ENCODE results near the gene PRKCZ. TPM values are rescaled to one million over a fixed set of nuclear protein-coding genes. Genes with fewer than 3 reads are reported as not detected.

The PRKCZ gene
- total RNA-seq, 1 experiment from 2014 or later = 0.58 TPM

GRCh38 chr1:2019172-2019543, 31.1 kb upstream of the PRKCZ start, which contains the start of gene GABRD:
GABRD (plus strand) TSS chr1:2019345; CDS start chr1:2019424, 79 bp downstream.
- no peak within 1 kb of the TSS for H3K27ac ChIP-seq
- DNase-seq (ENCODE audit: low read depth in 1 of 2, low spot score in 2 of 2) = no peak
- H3K27me3 ChIP-seq (replicated peaks) = peaks cover 95% of the 10 kb centered on the region
- H3K9me3 ChIP-seq (replicated peaks) = no peaks in the 10 kb centered on the region
- H3K4me3 ChIP-seq = no peak within 1 kb of the TSS
- no peaks in the 10 kb centered on the region for H3K4me1 ChIP-seq (replicated peaks)
- no peaks in the 10 kb centered on the region for H3K36me3 ChIP-seq

GRCh38 chr1:2019571-2020309, 30.5 kb upstream of the PRKCZ start:
- Histone ChIP-seq H3K4me3 (no peak overlapping the region), H3K4me1 (replicated peaks) (no peaks in the 10 kb centered on the region), H3K27me3 (replicated peaks) (peaks cover 95% of the 10 kb centered on the region), H3K27ac (no peak overlapping the region), H3K9me3 (replicated peaks) (no peaks in the 10 kb centered on the region), H3K36me3 (no peaks in the 10 kb centered on the region)
- DNase-seq (ENCODE audit: low read depth in 1 of 2, low spot score in 2 of 2) = no peak

- Histone ChIP-seq H3K27ac (no peak overlapping the region), H3K9me3 (replicated peaks) (no peaks in the 10 kb centered on the region), H3K4me3 (no peak overlapping the region), H3K36me3 (no peaks in the 10 kb centered on the region), H3K4me1 (replicated peaks) (no peaks in the 10 kb centered on the region), H3K27me3 (replicated peaks) (peaks cover 95% of the 10 kb centered on the region)
- DNase-seq (ENCODE audit: low read depth in 1 of 2, low spot score in 2 of 2) = no peak
Measured at GRCh38 chr1:2020310-2020655, 29.9 kb upstream of the PRKCZ start.

- Histone ChIP-seq H3K4me3 (no peak overlapping the region), H3K4me1 (replicated peaks) (no peaks in the 10 kb centered on the region), H3K9me3 (replicated peaks) (no peaks in the 10 kb centered on the region), H3K36me3 (no peaks in the 10 kb centered on the region), H3K27me3 (replicated peaks) (peaks cover 93% of the 10 kb centered on the region), H3K27ac (no peak overlapping the region)
- no peak for DNase-seq (ENCODE audit: low read depth in 1 of 2, low spot score in 2 of 2)
Measured at GRCh38 chr1:2021550-2021949, 28.7 kb upstream of the PRKCZ start.

GRCh38 chr1:2022063-2022770, 28.0 kb upstream of the PRKCZ start:
- Histone ChIP-seq H3K27me3 (replicated peaks) (peaks cover 89% of the 10 kb centered on the region), H3K4me3 (no peak overlapping the region), H3K9me3 (replicated peaks) (no peaks in the 10 kb centered on the region), H3K36me3 (no peaks in the 10 kb centered on the region), H3K27ac (no peak overlapping the region), H3K4me1 (replicated peaks) (no peaks in the 10 kb centered on the region)
- no peak for DNase-seq (ENCODE audit: low read depth in 1 of 2, low spot score in 2 of 2)

GRCh38 chr1:2023187-2023586, 27.0 kb upstream of the PRKCZ start:
- H3K4me1 ChIP-seq (replicated peaks) = no peaks in the 10 kb centered on the region
- no peaks in the 10 kb centered on the region for H3K36me3 ChIP-seq
- H3K9me3 ChIP-seq (replicated peaks) = no peaks in the 10 kb centered on the region
- H3K27ac ChIP-seq = no peak overlapping the region
- no peak for DNase-seq (ENCODE audit: low read depth in 1 of 2, low spot score in 2 of 2)
- H3K27me3 ChIP-seq (replicated peaks) = peaks cover 87% of the 10 kb centered on the region
- no peak overlapping the region for H3K4me3 ChIP-seq

GRCh38 chr1:2024451-2024850, 25.8 kb upstream of the PRKCZ start:
- no peak for DNase-seq (ENCODE audit: low read depth in 1 of 2, low spot score in 2 of 2)
- Histone ChIP-seq H3K9me3 (replicated peaks) (no peaks in the 10 kb centered on the region), H3K36me3 (no peaks in the 10 kb centered on the region), H3K4me3 (no peak overlapping the region), H3K27me3 (replicated peaks) (peaks cover 78% of the 10 kb centered on the region), H3K27ac (no peak overlapping the region), H3K4me1 (replicated peaks) (no peaks in the 10 kb centered on the region)

- no peaks in the 10 kb centered on the region for H3K4me1 ChIP-seq (replicated peaks)
- H3K27ac ChIP-seq = no peak overlapping the region
- H3K4me3 ChIP-seq = no peak overlapping the region
- DNase-seq (ENCODE audit: low read depth in 1 of 2, low spot score in 2 of 2) = no peak
- H3K36me3 ChIP-seq = no peaks in the 10 kb centered on the region
- no peaks in the 10 kb centered on the region for H3K9me3 ChIP-seq (replicated peaks)
- peaks cover 74% of the 10 kb centered on the region for H3K27me3 ChIP-seq (replicated peaks)
Measured at GRCh38 chr1:2024887-2025286, 25.3 kb upstream of the PRKCZ start.

- Histone ChIP-seq H3K4me1 (replicated peaks) (no peaks in the 10 kb centered on the region), H3K27ac (no peak overlapping the region), H3K36me3 (no peaks in the 10 kb centered on the region), H3K4me3 (no peak overlapping the region), H3K27me3 (replicated peaks) (peaks cover 72% of the 10 kb centered on the region), H3K9me3 (replicated peaks) (no peaks in the 10 kb centered on the region)
- DNase-seq (ENCODE audit: low read depth in 1 of 2, low spot score in 2 of 2) = no peak
Measured at GRCh38 chr1:2025491-2025981, 24.7 kb upstream of the PRKCZ start.

- Histone ChIP-seq H3K27ac (no peak overlapping the region), H3K4me3 (no peak overlapping the region), H3K9me3 (replicated peaks) (no peaks in the 10 kb centered on the region), H3K27me3 (replicated peaks) (peaks cover 69% of the 10 kb centered on the region), H3K4me1 (replicated peaks) (no peaks in the 10 kb centered on the region), H3K36me3 (no peaks in the 10 kb centered on the region)
- no peak for DNase-seq (ENCODE audit: low read depth in 1 of 2, low spot score in 2 of 2)
Measured at GRCh38 chr1:2027961-2028583, 22.1 kb upstream of the PRKCZ start.

- Histone ChIP-seq H3K4me3 (no peak overlapping the region), H3K27ac (no peak overlapping the region), H3K27me3 (replicated peaks) (peaks cover 66% of the 10 kb centered on the region), H3K9me3 (replicated peaks) (no peaks in the 10 kb centered on the region), H3K4me1 (replicated peaks) (no peaks in the 10 kb centered on the region), H3K36me3 (no peaks in the 10 kb centered on the region)
- DNase-seq (ENCODE audit: low read depth in 1 of 2, low spot score in 2 of 2) = no peak
Measured at GRCh38 chr1:2028870-2029560, 21.2 kb upstream of the PRKCZ start.

GRCh38 chr1:2029561-2029960, 20.6 kb upstream of the PRKCZ start:
- H3K27me3 ChIP-seq (replicated peaks) = peaks cover 60% of the 10 kb centered on the region
- no peaks in the 10 kb centered on the region for H3K36me3 ChIP-seq
- no peaks in the 10 kb centered on the region for H3K4me1 ChIP-seq (replicated peaks)

GRCh38 chr1:2030076-2030871, 19.9 kb upstream of the PRKCZ start:
- H3K27ac ChIP-seq = no peak overlapping the region
- DNase-seq (ENCODE audit: low read depth in 1 of 2, low spot score in 2 of 2) = no peak
- peaks cover 53% of the 10 kb centered on the region for H3K27me3 ChIP-seq (replicated peaks)
- no peaks in the 10 kb centered on the region for H3K9me3 ChIP-seq (replicated peaks)
- no peaks in the 10 kb centered on the region for H3K36me3 ChIP-seq
- H3K4me1 ChIP-seq (replicated peaks) = no peaks in the 10 kb centered on the region
- H3K4me3 ChIP-seq = no peak overlapping the region

More at GRCh38 chr1:2029561-2029960, 20.6 kb upstream of the PRKCZ start:
- no peak for DNase-seq (ENCODE audit: low read depth in 1 of 2, low spot score in 2 of 2)
- Histone ChIP-seq H3K4me3 (no peak overlapping the region), H3K27ac (no peak overlapping the region), H3K9me3 (replicated peaks) (no peaks in the 10 kb centered on the region)

Measured in SJSA1 (cell line).